ENCODE results near the gene HNRNPCL4.
"Not testable (repeated sequence)": the region's sequence is repeated elsewhere in the genome, so short reads cannot be mapped to it uniquely, and the experiment has no call there.

DNA sequence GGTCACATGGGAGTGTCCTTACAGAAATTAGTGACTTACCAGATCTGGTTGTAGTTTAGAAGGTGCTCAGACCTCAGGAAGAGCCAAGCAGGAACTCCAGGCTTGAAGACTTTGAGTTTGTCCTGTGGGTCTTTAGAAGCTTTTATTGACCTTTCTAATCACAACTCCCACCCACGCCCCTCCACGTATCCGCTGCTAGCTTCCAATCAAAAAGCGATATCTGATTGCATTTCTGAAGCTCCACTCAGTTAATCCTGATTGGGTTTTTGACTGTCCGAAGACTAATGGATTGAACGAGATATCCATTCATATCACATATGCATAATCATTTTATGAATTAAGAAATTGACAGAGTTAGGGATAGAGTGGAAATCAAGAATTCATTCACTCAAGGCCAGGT is 48.7 kb downstream of the HNRNPCL4 start, which contains the start of gene HNRNPCL2:
- TF ChIP-seq, protein P1, sequence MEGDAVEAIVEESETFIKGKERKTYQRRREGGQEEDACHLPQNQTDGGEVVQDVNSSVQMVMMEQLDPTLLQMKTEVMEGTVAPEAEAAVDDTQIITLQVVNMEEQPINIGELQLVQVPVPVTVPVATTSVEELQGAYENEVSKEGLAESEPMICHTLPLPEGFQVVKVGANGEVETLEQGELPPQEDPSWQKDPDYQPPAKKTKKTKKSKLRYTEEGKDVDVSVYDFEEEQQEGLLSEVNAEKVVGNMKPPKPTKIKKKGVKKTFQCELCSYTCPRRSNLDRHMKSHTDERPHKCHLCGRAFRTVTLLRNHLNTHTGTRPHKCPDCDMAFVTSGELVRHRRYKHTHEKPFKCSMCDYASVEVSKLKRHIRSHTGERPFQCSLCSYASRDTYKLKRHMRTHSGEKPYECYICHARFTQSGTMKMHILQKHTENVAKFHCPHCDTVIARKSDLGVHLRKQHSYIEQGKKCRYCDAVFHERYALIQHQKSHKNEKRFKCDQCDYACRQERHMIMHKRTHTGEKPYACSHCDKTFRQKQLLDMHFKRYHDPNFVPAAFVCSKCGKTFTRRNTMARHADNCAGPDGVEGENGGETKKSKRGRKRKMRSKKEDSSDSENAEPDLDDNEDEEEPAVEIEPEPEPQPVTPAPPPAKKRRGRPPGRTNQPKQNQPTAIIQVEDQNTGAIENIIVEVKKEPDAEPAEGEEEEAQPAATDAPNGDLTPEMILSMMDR (IDR thresholded peaks at IDR 0.05) = not testable (repeated sequence)
- TF ChIP-seq POLR2AphosphoS5 (IDR thresholded peaks at IDR 0.05); POLR2A (IDR thresholded peaks at IDR 0.05; ENCODE audit: low read depth); EP300 (IDR thresholded peaks at IDR 0.05): not testable (repeated sequence)
